HG02884 (cell line): ENCODE results near the gene COX19.

Source experiments
- ATAC-seq: cut with Tn5 transposase; IDR thresholded peaks from one replicate; pipeline ENCODE4 v1.9.1; 2021; ENCODE audit warnings: mild to moderate bottlenecking, moderate library complexity; ENCODE audit not compliant: unreplicated experiment

Gene COX19

GRCh38 chr7:974820-975681 lies at the start of gene COX19:
Gene COX19 (minus strand): TSS chr7:975549. CDS start chr7:975509, 40 bp downstream.
- peak; percentile 70 for ATAC-seq

GRCh38 chr7:1024331-1024841 lies 49.0 kb upstream of the COX19 start:
- ATAC-seq, result peak; percentile 42

- no peak for ATAC-seq
These were observed 47.6 kb upstream of the COX19 start for GRCh38 chr7:1022801-1023465.

- ATAC-seq, result no peak
These were observed 47.0 kb upstream of the COX19 start for GRCh38 chr7:1022356-1022755.

GRCh38 chr7:1021931-1022330 lies 46.6 kb upstream of the COX19 start:
- ATAC-seq, result no peak

- ATAC-seq, result no peak
These were observed 46.0 kb upstream of the COX19 start for GRCh38 chr7:1021366-1021765.

- no peak for ATAC-seq
These were observed 45.5 kb upstream of the COX19 start for GRCh38 chr7:1020849-1021251.

GRCh38 chr7:1019789-1020610 lies 44.7 kb upstream of the COX19 start:
- ATAC-seq, result no peak

- no peak for ATAC-seq
These were observed 44.0 kb upstream of the COX19 start for GRCh38 chr7:1019255-1019785.

- ATAC-seq, result no peak
These were observed 43.0 kb upstream of the COX19 start for GRCh38 chr7:1018334-1018695.

GRCh38 chr7:1017586-1018333 lies 42.4 kb upstream of the COX19 start:
- no peak for ATAC-seq

GRCh38 chr7:1016577-1017531 lies 41.5 kb upstream of the COX19 start:
- no peak for ATAC-seq

- ATAC-seq, result no peak
These were observed 40.1 kb upstream of the COX19 start for GRCh38 chr7:1015196-1016121.

GRCh38 chr7:1014681-1015080 lies 39.3 kb upstream of the COX19 start:
- no peak for ATAC-seq

GRCh38 chr7:1013581-1013980 lies 38.2 kb upstream of the COX19 start:
- no peak for ATAC-seq

- no peak for ATAC-seq
These were observed 37.4 kb upstream of the COX19 start for GRCh38 chr7:1012716-1013095.

- ATAC-seq, result no peak
These were observed 36.8 kb upstream of the COX19 start for GRCh38 chr7:1012004-1012715.
